BJ (cell line): Measurements from ENCODE around the gene ASPDH. TPM values are rescaled to one million over a fixed set of nuclear protein-coding genes. Genes with fewer than 3 reads are reported as not detected.

ENCODE experiments used
- CTCF ChIA-PET: fragments of 350-600 bp; formaldehyde crosslinking; extraction: SDS; loops from one replicate; lab custom pipeline; 2021; ENCODE audit warnings: antibody characterized with exemption, inconsistent platforms; lab: Yijun Ruan, JAX
- POLR2A ChIA-PET: fragments of 300-600 bp; sonication (Branson Sonifier 250); formaldehyde crosslinking; extraction: SDS; loops from one replicate; lab custom pipeline; 2021; ENCODE audit warnings: antibody characterized with exemption; lab: Charles Lee
- DNase-seq: peaks from one replicate; pipeline ENCODE4 v3.0.0-alpha.2; 2011; ENCODE audit warnings: low read depth
- H3K27me3 ChIP-seq: 2 replicates; pipeline ENCODE4 v1.6.0; 2011; ENCODE audit warnings: low read length; ENCODE audit not compliant: control insufficient read depth, insufficient read depth
- H3K36me3 ChIP-seq: 2 replicates; pipeline ENCODE4 v1.5.1; 2011; ENCODE audit warnings: low read length; ENCODE audit not compliant: control insufficient read depth, insufficient read depth
- H3K4me3 ChIP-seq: 2 replicates; pipeline ENCODE4 v1.5.1; 2011; ENCODE audit warnings: low read depth, mild to moderate bottlenecking, control low read depth, low read length
- polyA plus RNA-seq: library from polyadenylated mRNA; depleted of rRNA; stranded (reverse); fragments of >200 nt; gene quantifications from 2 replicates; pipeline ENCODE4 v1.2.3, GENCODE V29; 2011
- TF ChIP-seq, protein P1 (sequence below): IDR thresholded peaks from 2 replicates; pipeline ENCODE4 v1.5.1; 2011; ENCODE audit warnings: low read depth, mild to moderate bottlenecking, control low read depth, inconsistent platforms, low read length, moderate library complexity; ENCODE audit not compliant: insufficient read depth

The ASPDH gene
- polyA plus RNA-seq, 1 experiment: not detected

DNA sequence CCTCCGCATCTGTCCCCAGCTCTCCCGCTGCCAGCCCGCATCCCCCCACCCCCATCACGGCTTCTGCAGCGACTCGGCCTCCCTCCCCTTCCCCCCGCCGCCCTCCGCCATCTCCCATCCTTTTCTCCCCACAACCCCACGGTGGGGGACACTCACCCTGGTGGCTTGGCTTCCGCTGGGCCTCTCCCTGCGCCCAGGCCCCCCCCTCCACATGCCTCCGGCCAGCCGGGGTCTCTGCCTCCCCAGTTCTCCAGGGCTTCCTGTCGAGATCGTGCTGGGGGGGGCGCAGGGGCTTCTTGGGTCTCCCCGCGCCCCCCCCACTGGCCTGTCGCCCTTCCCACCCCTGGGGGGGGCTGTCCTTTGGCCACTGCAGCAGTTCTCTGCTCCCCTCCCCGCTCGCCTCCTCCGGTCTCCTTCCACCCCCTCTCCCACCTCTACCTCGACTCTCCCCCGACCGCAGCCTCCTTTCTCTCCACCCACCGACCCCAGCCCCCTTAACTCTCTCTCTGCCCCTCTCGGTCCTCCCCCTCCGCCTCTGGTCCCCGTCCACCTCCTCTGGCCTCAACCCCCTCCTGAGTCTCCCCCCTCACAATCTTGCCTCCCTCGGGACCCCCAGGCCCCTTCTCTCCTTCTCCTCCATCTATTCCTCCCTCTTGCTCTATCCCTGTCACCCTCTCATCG, 37.5 kb upstream of the ASPDH start:
- H3K4me3 ChIP-seq: no peak overlapping the region
- ChIA-PET POLR2A (no interaction called here), CTCF (no interaction called here)
- no peaks in the 10 kb centered on the region for H3K36me3 ChIP-seq
- peaks cover 4% of the 10 kb centered on the region; the same call in 1 of the 2 replicates for H3K27me3 ChIP-seq
- DNase-seq: no peak
- TF ChIP-seq, protein P1, sequence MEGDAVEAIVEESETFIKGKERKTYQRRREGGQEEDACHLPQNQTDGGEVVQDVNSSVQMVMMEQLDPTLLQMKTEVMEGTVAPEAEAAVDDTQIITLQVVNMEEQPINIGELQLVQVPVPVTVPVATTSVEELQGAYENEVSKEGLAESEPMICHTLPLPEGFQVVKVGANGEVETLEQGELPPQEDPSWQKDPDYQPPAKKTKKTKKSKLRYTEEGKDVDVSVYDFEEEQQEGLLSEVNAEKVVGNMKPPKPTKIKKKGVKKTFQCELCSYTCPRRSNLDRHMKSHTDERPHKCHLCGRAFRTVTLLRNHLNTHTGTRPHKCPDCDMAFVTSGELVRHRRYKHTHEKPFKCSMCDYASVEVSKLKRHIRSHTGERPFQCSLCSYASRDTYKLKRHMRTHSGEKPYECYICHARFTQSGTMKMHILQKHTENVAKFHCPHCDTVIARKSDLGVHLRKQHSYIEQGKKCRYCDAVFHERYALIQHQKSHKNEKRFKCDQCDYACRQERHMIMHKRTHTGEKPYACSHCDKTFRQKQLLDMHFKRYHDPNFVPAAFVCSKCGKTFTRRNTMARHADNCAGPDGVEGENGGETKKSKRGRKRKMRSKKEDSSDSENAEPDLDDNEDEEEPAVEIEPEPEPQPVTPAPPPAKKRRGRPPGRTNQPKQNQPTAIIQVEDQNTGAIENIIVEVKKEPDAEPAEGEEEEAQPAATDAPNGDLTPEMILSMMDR: no peak

DNA sequence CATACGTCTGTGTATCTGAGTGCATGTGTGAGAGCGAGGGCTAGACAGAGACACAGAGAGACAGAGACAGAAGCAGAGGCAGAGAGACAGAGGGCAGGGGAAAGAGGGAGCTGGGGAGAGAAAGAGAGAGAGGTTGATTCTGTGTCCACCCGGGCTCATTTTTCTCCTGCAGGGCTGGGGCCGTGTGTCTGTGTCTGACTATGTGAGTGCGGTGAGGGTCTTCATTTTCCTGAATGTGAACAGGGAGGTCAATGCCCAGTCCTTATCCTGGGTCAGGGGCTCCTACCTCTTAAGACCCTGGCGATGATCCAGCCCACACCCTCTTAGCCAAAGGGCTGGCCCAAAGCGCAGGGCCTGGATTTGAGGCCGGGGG, 36.9 kb upstream of the ASPDH start:
- Histone ChIP-seq H3K27me3 (peaks cover 4% of the 10 kb centered on the region; the same call in 1 of the 2 replicates), H3K4me3 (no peak overlapping the region), H3K36me3 (no peaks in the 10 kb centered on the region)
- DNase-seq: no peak
- ChIA-PET CTCF (interaction anchor here (1.6 kb wide), 1 partner anchor 13 kb away, joined by 7 read pairs; no protein-coding TSS in a partner anchor), POLR2A (no interaction called here)
- TF ChIP-seq, protein P1: no peak

DNA sequence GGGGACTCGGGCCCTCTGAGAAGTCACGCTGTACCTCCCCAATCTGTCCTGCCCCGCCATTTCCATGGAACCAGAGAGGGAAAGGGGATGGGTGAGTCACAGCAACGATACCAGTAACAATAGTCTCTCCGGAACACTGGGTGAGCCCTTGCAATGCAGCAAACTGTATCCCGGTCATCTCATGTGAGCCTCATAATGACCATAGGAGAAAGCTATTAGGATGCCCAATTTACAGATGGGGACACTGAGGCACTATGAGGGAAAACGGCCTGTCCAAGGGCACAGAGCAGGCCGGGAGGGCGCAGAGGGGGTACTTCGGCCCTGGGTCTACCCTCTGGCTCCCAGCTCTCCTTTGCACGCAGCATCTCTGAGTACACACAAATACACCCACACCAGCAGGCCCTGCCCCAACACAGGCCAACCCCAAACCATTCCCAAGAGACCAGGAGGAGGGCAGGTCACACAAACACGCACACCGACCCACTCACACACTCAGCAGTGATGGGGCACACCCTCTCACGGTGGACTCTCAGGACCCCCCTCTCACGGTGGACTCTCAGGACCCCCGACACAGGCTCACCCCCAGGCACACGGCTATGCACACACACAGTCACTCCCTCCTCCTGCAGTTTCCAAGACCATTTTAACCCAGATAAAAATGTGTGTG, 36.3 kb upstream of the ASPDH start:
- no peak for DNase-seq
- ChIA-PET POLR2A (no interaction called here), CTCF (interaction anchor here (1.6 kb wide), 1 partner anchor 13 kb away, joined by 7 read pairs; no protein-coding TSS in a partner anchor)
- TF ChIP-seq, protein P1: no peak
- H3K27me3 ChIP-seq: peaks cover under 1% of the 10 kb centered on the region; the same call in 1 of the 2 replicates
- no peak overlapping the region for H3K4me3 ChIP-seq
- H3K36me3 ChIP-seq: no peaks in the 10 kb centered on the region

DNA sequence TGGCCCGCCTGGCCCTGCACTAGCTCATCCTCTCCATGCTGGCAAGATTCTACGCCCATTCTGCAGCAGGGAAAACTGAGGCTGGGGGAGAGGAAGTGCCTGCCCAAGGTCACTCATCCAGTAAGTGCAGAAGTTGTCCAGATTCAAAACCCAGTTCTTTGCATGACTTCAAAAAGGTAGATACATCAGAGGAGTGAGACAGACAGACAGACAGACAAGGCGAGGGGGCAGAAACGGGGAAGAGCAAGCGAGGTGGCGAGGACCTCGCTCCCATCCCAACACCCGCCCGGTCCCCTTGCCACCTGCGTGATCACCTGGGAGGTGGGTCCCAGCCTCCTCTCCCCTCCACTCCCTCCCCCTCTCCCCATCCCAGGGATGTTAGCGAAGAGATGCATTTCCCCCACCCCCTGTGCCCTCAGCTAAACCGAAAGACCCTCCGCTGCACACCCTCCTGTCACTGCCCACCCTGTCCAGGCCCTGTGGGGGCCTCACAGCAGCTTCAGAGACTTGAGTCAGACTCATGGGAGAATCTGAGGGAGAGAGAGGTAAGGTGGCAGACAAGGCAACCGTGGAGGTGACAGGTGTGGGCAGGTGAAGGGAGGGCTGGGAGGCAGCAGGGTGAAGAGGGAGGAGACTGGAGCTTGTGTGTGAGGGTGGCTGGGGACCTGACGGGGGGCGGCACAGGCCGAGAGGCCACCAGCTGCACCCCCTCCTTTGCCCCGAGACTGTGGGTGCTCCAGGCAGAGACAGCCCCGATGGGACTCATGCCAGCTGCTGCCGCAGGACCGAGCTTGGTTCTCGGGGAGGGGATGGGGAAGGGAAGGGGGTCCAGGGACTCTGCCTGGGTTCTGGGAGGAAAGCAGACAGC, 35.6 kb upstream of the ASPDH start:
- ChIA-PET CTCF (interaction anchor here (1.6 kb wide), 1 partner anchor 12 kb away, joined by 7 read pairs; no protein-coding TSS in a partner anchor), POLR2A (no interaction called here)
- DNase-seq: no peak
- H3K4me3 ChIP-seq: no peak overlapping the region
- TF ChIP-seq, protein P1: no peak
- H3K36me3 ChIP-seq: no peaks in the 10 kb centered on the region
- no peaks in the 10 kb centered on the region for H3K27me3 ChIP-seq
